Effector memory CD8-positive, alpha-beta T cell (primary cell): ENCODE results near the gene ST6GAL1.
"Not testable (repeated sequence)": the region's sequence is repeated elsewhere in the genome, so short reads cannot be mapped to it uniquely, and the experiment has no call there.

Source experiments
- ATAC-seq: fragments of 150-1000 bp; cut with Tn5 transposase; replicated peaks from 2 replicates; pipeline ENCODE4 v1.10.0; 2021; ENCODE audit warnings: mild to moderate bottlenecking, moderate library complexity
- DNase-seq, 3 experiments: peaks; one replicate each; pipeline ENCODE4 v3.0.0; 2021
- H3K27ac Mint-ChIP-seq, 2 donors: one replicate each; pipeline ENCODE4 v1.8.0; 2022; ENCODE audit warnings: mild to moderate bottlenecking in 2 of 2, mixed read lengths in 2 of 2, moderate library complexity in 2 of 2
- H3K27me3 Mint-ChIP-seq, 2 donors: one replicate each; pipeline ENCODE4 v1.8.0; 2022; ENCODE audit warnings: mixed read lengths in 2 of 2
- H3K36me3 Mint-ChIP-seq: one replicate; pipeline ENCODE4 v1.8.0; 2022; ENCODE audit warnings: mild to moderate bottlenecking, moderate library complexity, mixed read lengths; ENCODE audit not compliant: insufficient read depth
- H3K4me1 Mint-ChIP-seq, 2 donors: one replicate each; pipeline ENCODE4 v1.8.0; 2022; ENCODE audit warnings: low read depth in 2 of 2, mixed read lengths in 2 of 2
- H3K4me3 Mint-ChIP-seq, 2 donors: one replicate each; pipeline ENCODE4 v1.8.0; 2022; ENCODE audit warnings: mild to moderate bottlenecking in 2 of 2, mixed read lengths in 2 of 2, moderate library complexity in 2 of 2
- H3K9me3 Mint-ChIP-seq, 2 donors: one replicate each; pipeline ENCODE4 v1.8.0; 2022; ENCODE audit warnings: mixed read lengths in 2 of 2
- total RNA-seq, 9 experiments: gene quantifications; one replicate each; lab custom pipeline; 2026; lab: John Stamatoyannopoulos, UW

ST6GAL1 gene
- total RNA-seq = 138 to 325 (median 184) reads per million in 9 experiments

- peaks cover 32% of the 10 kb centered on the region in 2 donors for H3K4me1 Mint-ChIP-seq
- ATAC-seq (peak; percentile 41), DNase-seq (peak; percentile 45 to 53 (median 48))
- H3K4me3 Mint-ChIP-seq = peak within 1 kb of the TSS; percentile 91 to 97
- peaks cover 39% of the 10 kb centered on the region for H3K36me3 Mint-ChIP-seq
- peak within 1 kb of the TSS; percentile 95 to 96 for H3K27ac Mint-ChIP-seq
- H3K27me3 Mint-ChIP-seq = no peaks in the 10 kb centered on the region
- no peaks in the 10 kb centered on the region for H3K9me3 Mint-ChIP-seq
Measured at GRCh38 chr3:186930143-186930640, at the start of gene ST6GAL1. Gene ST6GAL1, plus strand, starts transcription at chr3:186930526. Its CDS starts 112,178 bp downstream, at chr3:187042704.

GRCh38 chr3:186882150-186882524, 48.2 kb upstream of the ST6GAL1 start:
- no peaks in the 10 kb centered on the region for H3K27me3 Mint-ChIP-seq
- H3K36me3 Mint-ChIP-seq = no peaks in the 10 kb centered on the region
- peaks cover 0 to 2% of the 10 kb centered on the region in 2 donors for H3K9me3 Mint-ChIP-seq
- peak overlapping the region; percentile 17 to 60 for H3K4me3 Mint-ChIP-seq
- ATAC-seq (no peak), DNase-seq (no peak)
- peak overlapping the region; percentile 51 to 56 for H3K27ac Mint-ChIP-seq
- H3K4me1 Mint-ChIP-seq = peaks cover 22 to 45% of the 10 kb centered on the region in 2 donors

GRCh38 chr3:186882881-186883685, 47.2 kb upstream of the ST6GAL1 start:
- peaks cover 24 to 48% of the 10 kb centered on the region in 2 donors for H3K4me1 Mint-ChIP-seq
- H3K27me3 Mint-ChIP-seq = no peaks in the 10 kb centered on the region
- H3K27ac Mint-ChIP-seq = peak overlapping the region in 1 of 2 donors; percentile 44
- H3K9me3 Mint-ChIP-seq = peaks cover 0 to 2% of the 10 kb centered on the region in 2 donors
- DNase-seq = no peak
- ATAC-seq = no peak
- H3K36me3 Mint-ChIP-seq = no peaks in the 10 kb centered on the region
- H3K4me3 Mint-ChIP-seq = peak overlapping the region; percentile 42 to 65

- peak; percentile 73 for ATAC-seq
- H3K27me3 Mint-ChIP-seq = no peaks in the 10 kb centered on the region
- H3K27ac Mint-ChIP-seq = peak overlapping the region; percentile 44 to 46
- no peak for DNase-seq
- peaks cover 24 to 48% of the 10 kb centered on the region in 2 donors for H3K4me1 Mint-ChIP-seq
- H3K4me3 Mint-ChIP-seq = peak overlapping the region; percentile 42 to 65
- peaks cover 0 to 2% of the 10 kb centered on the region in 2 donors for H3K9me3 Mint-ChIP-seq
- H3K36me3 Mint-ChIP-seq = no peaks in the 10 kb centered on the region
Measured at GRCh38 chr3:186883686-186884058, 46.7 kb upstream of the ST6GAL1 start.

GRCh38 chr3:186884868-186885267, 45.5 kb upstream of the ST6GAL1 start:
- ATAC-seq, H3K27me3 Mint-ChIP-seq, DNase-seq, H3K4me3 Mint-ChIP-seq, H3K36me3 Mint-ChIP-seq, H3K9me3 Mint-ChIP-seq: not testable (repeated sequence)
- Mint-ChIP-seq H3K4me1 (peaks cover 23 to 42% of the 10 kb centered on the region in 2 donors), H3K27ac (peak overlapping the region in 1 of 2 donors; percentile 21)

GRCh38 chr3:186886202-186886981, 43.9 kb upstream of the ST6GAL1 start:
- Mint-ChIP-seq H3K4me3 (no peak overlapping the region), H3K9me3 (peaks cover 0 to 2% of the 10 kb centered on the region in 2 donors), H3K36me3 (no peaks in the 10 kb centered on the region), H3K27ac (peak overlapping the region; percentile 44 to 62), H3K27me3 (no peaks in the 10 kb centered on the region), H3K4me1 (peaks cover 19 to 31% of the 10 kb centered on the region in 2 donors)
- no peak for DNase-seq
- ATAC-seq = no peak

- H3K27me3 Mint-ChIP-seq, ATAC-seq, H3K27ac Mint-ChIP-seq, H3K4me3 Mint-ChIP-seq, H3K36me3 Mint-ChIP-seq, DNase-seq, H3K9me3 Mint-ChIP-seq: not testable (repeated sequence)
- peaks cover 13 to 25% of the 10 kb centered on the region in 2 donors for H3K4me1 Mint-ChIP-seq
Measured at GRCh38 chr3:186887507-186887938, 42.8 kb upstream of the ST6GAL1 start.

- no peak overlapping the region for H3K27ac Mint-ChIP-seq
- no peak for ATAC-seq
- no peak for DNase-seq
- H3K4me1 Mint-ChIP-seq = peaks cover 11 to 16% of the 10 kb centered on the region in 2 donors
- peaks cover 0 to under 1% of the 10 kb centered on the region in 2 donors for H3K9me3 Mint-ChIP-seq
- no peaks in the 10 kb centered on the region for H3K36me3 Mint-ChIP-seq
- H3K27me3 Mint-ChIP-seq = no peaks in the 10 kb centered on the region
- H3K4me3 Mint-ChIP-seq = no peak overlapping the region
Measured at GRCh38 chr3:186888569-186888968, 41.8 kb upstream of the ST6GAL1 start.

GRCh38 chr3:186889698-186890097, 40.6 kb upstream of the ST6GAL1 start:
- H3K4me3 Mint-ChIP-seq, H3K27ac Mint-ChIP-seq, ATAC-seq, DNase-seq, H3K27me3 Mint-ChIP-seq, H3K9me3 Mint-ChIP-seq, H3K36me3 Mint-ChIP-seq: not testable (repeated sequence)
- peaks cover 7 to 12% of the 10 kb centered on the region in 2 donors for H3K4me1 Mint-ChIP-seq

- H3K27me3 Mint-ChIP-seq = no peaks in the 10 kb centered on the region
- H3K27ac Mint-ChIP-seq = no peak overlapping the region
- no peak for DNase-seq
- no peaks in the 10 kb centered on the region for H3K36me3 Mint-ChIP-seq
- no peak overlapping the region for H3K4me3 Mint-ChIP-seq
- no peaks in the 10 kb centered on the region for H3K9me3 Mint-ChIP-seq
- peaks cover 7% of the 10 kb centered on the region in 2 donors for H3K4me1 Mint-ChIP-seq
- ATAC-seq = no peak
Measured at GRCh38 chr3:186890911-186891310, 39.4 kb upstream of the ST6GAL1 start.

GRCh38 chr3:186893071-186893470, 37.3 kb upstream of the ST6GAL1 start:
- not testable (repeated sequence) for H3K36me3 Mint-ChIP-seq, H3K27ac Mint-ChIP-seq, H3K4me3 Mint-ChIP-seq, DNase-seq, ATAC-seq, H3K27me3 Mint-ChIP-seq, H3K9me3 Mint-ChIP-seq, H3K4me1 Mint-ChIP-seq

GRCh38 chr3:186895406-186895805, 34.9 kb upstream of the ST6GAL1 start:
- Mint-ChIP-seq H3K36me3 (no peaks in the 10 kb centered on the region), H3K4me3 (no peak overlapping the region), H3K27ac (no peak overlapping the region), H3K4me1 (peaks cover 2 to 4% of the 10 kb centered on the region in 2 donors), H3K9me3 (no peaks in the 10 kb centered on the region), H3K27me3 (no peaks in the 10 kb centered on the region)
- ATAC-seq (no peak), DNase-seq (no peak)

GRCh38 chr3:186896006-186896405, 34.3 kb upstream of the ST6GAL1 start:
- Mint-ChIP-seq H3K9me3 (no peaks in the 10 kb centered on the region), H3K4me3 (no peak overlapping the region), H3K36me3 (no peaks in the 10 kb centered on the region), H3K27ac (no peak overlapping the region), H3K4me1 (peaks cover 5 to 9% of the 10 kb centered on the region in 2 donors), H3K27me3 (no peaks in the 10 kb centered on the region)
- DNase-seq (no peak), ATAC-seq (no peak)
